DND-41 (cell line): ENCODE data around the gene MAGEL2.

Experiments used
- ATAC-seq: fragments of 200-7000 bp; cut with Tn5 transposase; 3 replicates; pipeline ENCODE4 v1.9.1; 2021; ENCODE audit warnings: low read depth; ENCODE audit not compliant: insufficient read depth
- DNase-seq: peaks from one replicate; pipeline ENCODE4 v3.0.0-alpha.2; 2020
- H2AFZ ChIP-seq: 2 replicates; pipeline ENCODE4 v1.6.0; 2012; ENCODE audit warnings: low read depth, low read length
- H3K27ac ChIP-seq: 2 replicates; pipeline ENCODE4 v1.5.1; 2012; ENCODE audit warnings: low read length, inconsistent platforms
- H3K27me3 ChIP-seq: fragments of 200-600 bp; sonication (generic); 2 replicates; pipeline ENCODE4 v1.6.0; 2012; ENCODE audit warnings: low read length, mild to moderate bottlenecking, inconsistent platforms; ENCODE audit not compliant: insufficient read depth, poor library complexity
- H3K36me3 ChIP-seq: 2 replicates; pipeline ENCODE4 v1.5.1; 2012; ENCODE audit warnings: low read length, inconsistent platforms; ENCODE audit not compliant: insufficient read depth
- H3K4me1 ChIP-seq: 2 replicates; pipeline ENCODE4 v1.5.1; 2012; ENCODE audit warnings: mild to moderate bottlenecking, low read length; ENCODE audit not compliant: insufficient read depth
- H3K4me2 ChIP-seq: 2 replicates; pipeline ENCODE4 v1.6.0; 2012; ENCODE audit warnings: mild to moderate bottlenecking, moderate library complexity, low read length, inconsistent platforms; ENCODE audit not compliant: insufficient read depth
- H3K4me3 ChIP-seq, 2 experiments: fragments of 200-600 bp in 1 of 2; shearing (Covaris generic) in 1 of 2; 2 replicates each; pipeline ENCODE4 v1.5.1; 2012 to 2016; ENCODE audit warnings: inconsistent platforms in 2 of 2, low read length in 2 of 2, mild to moderate bottlenecking in 2 of 2, low read depth in 1 of 2, moderate library complexity in 1 of 2
- H3K79me2 ChIP-seq: 2 replicates; pipeline ENCODE4 v1.6.0; 2012; ENCODE audit warnings: low read length, inconsistent platforms; ENCODE audit not compliant: insufficient read depth
- H3K9ac ChIP-seq: 2 replicates; pipeline ENCODE4 v1.6.0; 2012; ENCODE audit warnings: low read depth, mild to moderate bottlenecking, inconsistent platforms, low read length, moderate library complexity
- H3K9me3 ChIP-seq: 2 replicates; pipeline ENCODE4 v1.5.1; 2012; ENCODE audit warnings: low read length, moderate library complexity, mild to moderate bottlenecking, inconsistent platforms; ENCODE audit not compliant: insufficient read depth, severe bottlenecking
- H4K20me1 ChIP-seq: 2 replicates; pipeline ENCODE4 v1.6.0; 2012; ENCODE audit warnings: low read length; ENCODE audit not compliant: insufficient read depth
- CTCF ChIP-seq: IDR thresholded peaks from 2 replicates; pipeline ENCODE4 v1.5.1; 2012; ENCODE audit warnings: borderline replicate concordance, low read length, moderate library complexity, mild to moderate bottlenecking; ENCODE audit not compliant: poor library complexity, severe bottlenecking; ENCODE audit errors: extremely low read depth
- EZH2 ChIP-seq: IDR thresholded peaks from 3 replicates; pipeline ENCODE4 v1.6.1; 2012; ENCODE audit warnings: borderline replicate concordance, low read depth, mild to moderate bottlenecking, moderate library complexity, low read length, inconsistent platforms; ENCODE audit not compliant: severe bottlenecking

Gene MAGEL2

GRCh38 chr15:23686466-23687142 lies 38.9 kb upstream of the MAGEL2 start:
- H3K79me2 ChIP-seq: no peaks in the 10 kb centered on the region
- H2AFZ ChIP-seq: no peak overlapping the region
- H3K4me1 ChIP-seq: no peaks in the 10 kb centered on the region
- H3K9me3 ChIP-seq: no peaks in the 10 kb centered on the region
- H3K4me3 ChIP-seq: no peak overlapping the region
- TF ChIP-seq EZH2 (no peak), CTCF (no peak)
- no peak overlapping the region for H3K27ac ChIP-seq
- ATAC-seq: no peak
- H3K36me3 ChIP-seq: no peaks in the 10 kb centered on the region
- no peak overlapping the region for H3K4me2 ChIP-seq
- no peak for DNase-seq
- H3K27me3 ChIP-seq: peaks cover 3% of the 10 kb centered on the region
- H4K20me1 ChIP-seq: no peaks in the 10 kb centered on the region
- H3K9ac ChIP-seq: no peak overlapping the region

DNA sequence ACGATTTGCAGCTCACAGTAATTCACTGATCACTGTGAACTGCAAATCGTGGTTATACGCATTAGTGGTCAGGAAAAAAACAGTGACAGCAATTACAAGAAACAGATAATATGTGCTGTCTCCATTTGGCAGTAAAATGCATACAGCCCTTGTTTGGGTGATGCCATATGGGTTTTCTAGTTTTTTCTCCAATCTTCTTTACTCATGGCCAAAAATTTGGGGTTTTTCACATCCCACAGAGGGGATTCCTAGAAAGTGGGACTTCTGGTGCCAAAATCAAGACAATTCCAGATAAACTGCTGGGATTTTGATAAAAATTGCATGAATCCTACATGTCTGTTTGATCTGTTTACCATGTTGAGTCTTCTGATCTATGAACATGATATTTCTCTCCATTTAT lies 23.8 kb upstream of the MAGEL2 start:
- Histone ChIP-seq H3K36me3 (no peaks in the 10 kb centered on the region), H2AFZ (no peak overlapping the region), H3K9me3 (no peaks in the 10 kb centered on the region), H3K4me1 (no peaks in the 10 kb centered on the region), H3K27ac (no peak overlapping the region), H4K20me1 (no peaks in the 10 kb centered on the region), H3K4me2 (no peak overlapping the region), H3K9ac (no peak overlapping the region), H3K79me2 (no peaks in the 10 kb centered on the region), H3K27me3 (no peaks in the 10 kb centered on the region), H3K4me3 (no peak overlapping the region)
- ATAC-seq: no peak
- TF ChIP-seq EZH2 (no peak), CTCF (no peak)
- DNase-seq: no peak

DNA sequence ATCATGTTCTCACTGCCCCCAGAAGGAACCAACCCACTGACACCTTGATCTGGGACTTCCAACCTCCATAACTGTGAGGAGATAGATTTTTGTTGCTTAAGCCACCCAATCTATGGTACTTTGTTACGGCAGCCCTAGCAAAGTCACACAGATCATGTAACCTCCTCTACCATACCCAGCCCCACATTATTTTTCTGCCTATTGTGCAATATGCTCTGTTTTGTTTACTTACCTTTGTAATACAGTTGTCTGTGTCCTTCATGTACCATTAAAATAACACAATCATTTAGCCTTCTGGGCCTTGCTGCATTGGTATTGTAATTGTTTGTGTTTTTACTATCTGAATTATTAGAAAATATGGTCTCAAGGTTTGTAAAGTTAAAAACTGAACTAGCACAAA lies 23.3 kb upstream of the MAGEL2 start:
- Histone ChIP-seq H3K27ac (no peak overlapping the region), H3K4me2 (no peak overlapping the region), H4K20me1 (no peaks in the 10 kb centered on the region), H3K79me2 (no peaks in the 10 kb centered on the region), H3K4me3 (no peak overlapping the region), H3K27me3 (no peaks in the 10 kb centered on the region), H3K9ac (no peak overlapping the region), H3K9me3 (no peaks in the 10 kb centered on the region), H2AFZ (no peak overlapping the region), H3K36me3 (no peaks in the 10 kb centered on the region), H3K4me1 (no peaks in the 10 kb centered on the region)
- no peak for DNase-seq
- ATAC-seq: no peak
- TF ChIP-seq EZH2: no peak
- no peak for TF ChIP-seq CTCF

GRCh38 chr15:23663232-23663631 lies 15.6 kb upstream of the MAGEL2 start:
- H3K4me3 ChIP-seq: no peak overlapping the region
- H2AFZ ChIP-seq: no peak overlapping the region
- H3K27me3 ChIP-seq: no peaks in the 10 kb centered on the region
- no peak overlapping the region for H3K4me2 ChIP-seq
- DNase-seq: no peak
- H3K36me3 ChIP-seq: no peaks in the 10 kb centered on the region
- no peak for ATAC-seq
- H3K4me1 ChIP-seq: no peaks in the 10 kb centered on the region
- no peak overlapping the region for H3K27ac ChIP-seq
- no peaks in the 10 kb centered on the region for H3K79me2 ChIP-seq
- H3K9me3 ChIP-seq: no peaks in the 10 kb centered on the region
- no peaks in the 10 kb centered on the region for H4K20me1 ChIP-seq
- H3K9ac ChIP-seq: no peak overlapping the region
- peak; percentile 4 for TF ChIP-seq CTCF
- TF ChIP-seq EZH2: no peak
